Measurements from ENCODE around the gene MATN1. TPM values are rescaled to one million over a fixed set of nuclear protein-coding genes. Genes with fewer than 3 reads are reported as not detected.
A peak's percentile ranks its signal among the peaks of the same experiment; 100 is the strongest.

Gene MATN1
- total RNA-seq, 8 experiments from 2014 or later = 0.22 to 2.9 (median 1.0) TPM

GRCh38 chr1:30731806-30732276 lies 8.5 kb upstream of the MATN1 start:
- H3K4me3 ChIP-seq = no peak overlapping the region
- ATAC-seq (replicated peaks in 6 of 8) = no peak
- in situ Hi-C loops (cut with MboI; ENCODE audit: low pct_unique_long_range_greater_than_20kb in 2 of 9, low sequenced_read_pairs in 9 of 9, unreplicated experiment in 9 of 9) = no loop called here
- H3K27ac ChIP-seq = no peak overlapping the region
- WGBS, 10 experiments = 87% methylated on average over 4 of the region's 8 CpGs; no CpG with 5 or more reads in 9 of the 10 experiments
- H3K4me1 ChIP-seq (replicated peaks in 1 of 2) = peaks cover 26 to 35% of the 10 kb centered on the region in 2 donors

- Histone ChIP-seq H3K4me1 (replicated peaks in 1 of 2) (peaks cover 26 to 38% of the 10 kb centered on the region in 2 donors), H3K27ac (no peak overlapping the region), H3K4me3 (no peak overlapping the region)
- no peak for ATAC-seq (replicated peaks in 6 of 8)
- in situ Hi-C loops (cut with MboI; ENCODE audit: low pct_unique_long_range_greater_than_20kb in 2 of 9, low sequenced_read_pairs in 9 of 9, unreplicated experiment in 9 of 9) = no loop called here
- 20 to 94% (median 87%) methylated on average over 1 to 6 of the region's 10 CpGs; no CpG with 5 or more reads in 2 of the 10 experiments for WGBS, 10 experiments
Measured at GRCh38 chr1:30731109-30731805, 7.9 kb upstream of the MATN1 start.

- Histone ChIP-seq H3K27ac (no peak overlapping the region), H3K4me3 (no peak overlapping the region), H3K4me1 (replicated peaks in 1 of 2) (peaks cover 30 to 41% of the 10 kb centered on the region in 2 donors)
- WGBS, 10 experiments = 46 to 90% (median 66%) methylated on average over 1 to 10 of the region's 23 CpGs; no CpG with 5 or more reads in 2 of the 10 experiments
- in situ Hi-C loops (cut with MboI; ENCODE audit: low pct_unique_long_range_greater_than_20kb in 2 of 9, low sequenced_read_pairs in 9 of 9, unreplicated experiment in 9 of 9) = no loop called here
- no peak for ATAC-seq (replicated peaks in 6 of 8)
Measured at GRCh38 chr1:30730346-30731108, 7.1 kb upstream of the MATN1 start.

GRCh38 chr1:30729901-30730300 lies 6.5 kb upstream of the MATN1 start:
- H3K4me1 ChIP-seq (replicated peaks in 1 of 2) = peaks cover 28 to 36% of the 10 kb centered on the region in 2 donors
- H3K27ac ChIP-seq = no peak overlapping the region
- in situ Hi-C loops (cut with MboI; ENCODE audit: low pct_unique_long_range_greater_than_20kb in 2 of 9, low sequenced_read_pairs in 9 of 9, unreplicated experiment in 9 of 9) = loop anchor here in 2 of 9 experiments (10.0 kb wide), 2 partner anchors 45 to 185 kb away; no protein-coding TSS in a partner anchor

GRCh38 chr1:30728832-30729638 lies 5.7 kb upstream of the MATN1 start:
- peak in 1 of 8 experiments; percentile 41 for ATAC-seq (replicated peaks in 6 of 8)
- WGBS, 10 experiments = 33 to 82% (median 72%) methylated on average over 1 to 9 of the region's 17 CpGs; no CpG with 5 or more reads in 3 of the 10 experiments
- H3K27ac ChIP-seq = no peak overlapping the region
- no peak overlapping the region for H3K4me3 ChIP-seq
- H3K4me1 ChIP-seq (replicated peaks in 1 of 2) = peaks cover 28 to 36% of the 10 kb centered on the region in 2 donors
- in situ Hi-C loops (cut with MboI; ENCODE audit: low pct_unique_long_range_greater_than_20kb in 2 of 9, low sequenced_read_pairs in 9 of 9, unreplicated experiment in 9 of 9) = loop anchor here in 2 of 9 experiments (10.0 kb wide), 2 partner anchors 46 to 186 kb away; no protein-coding TSS in a partner anchor

More at GRCh38 chr1:30729901-30730300, 6.5 kb upstream of the MATN1 start:
- no peak overlapping the region for H3K4me3 ChIP-seq
- WGBS, 10 experiments = 59 to 100% (median 80%) methylated on average over 1 to 6 of the region's 6 CpGs; no CpG with 5 or more reads in 3 of the 10 experiments
- no peak for ATAC-seq (replicated peaks in 6 of 8)

- ATAC-seq (replicated peaks in 6 of 8) = no peak
- H3K27ac ChIP-seq = no peak overlapping the region
- in situ Hi-C loops (cut with MboI; ENCODE audit: low pct_unique_long_range_greater_than_20kb in 2 of 9, low sequenced_read_pairs in 9 of 9, unreplicated experiment in 9 of 9) = loop anchor here in 2 of 9 experiments (10.0 kb wide), 2 partner anchors 46 to 186 kb away; no protein-coding TSS in a partner anchor
- no peak overlapping the region for H3K4me3 ChIP-seq
- H3K4me1 ChIP-seq (replicated peaks in 1 of 2) = peaks cover 23 to 31% of the 10 kb centered on the region in 2 donors
- WGBS, 10 experiments = 50 to 80% (median 65%) methylated on average over 2 to 7 of the region's 8 CpGs; no CpG with 5 or more reads in 4 of the 10 experiments
Measured at GRCh38 chr1:30728340-30728739, 5.0 kb upstream of the MATN1 start.

- ATAC-seq (replicated peaks in 6 of 8) = peak; percentile 21 to 84 (median 70)
- Histone ChIP-seq H3K4me1 (replicated peaks in 1 of 2) (peaks cover 18 to 27% of the 10 kb centered on the region in 2 donors), H3K4me3 (no peak overlapping the region), H3K27ac (no peak overlapping the region)
- in situ Hi-C loops (cut with MboI; ENCODE audit: low pct_unique_long_range_greater_than_20kb in 2 of 9, low sequenced_read_pairs in 9 of 9, unreplicated experiment in 9 of 9) = loop anchor here in 2 of 9 experiments (10.0 kb wide), 2 partner anchors 47 to 187 kb away; no protein-coding TSS in a partner anchor
- WGBS, 10 experiments = 80 to 83% methylated on average over 1 to 2 of the region's 2 CpGs; no CpG with 5 or more reads in 8 of the 10 experiments
Measured at GRCh38 chr1:30727824-30728223, 4.4 kb upstream of the MATN1 start.

GRCh38 chr1:30726773-30727684 lies 3.6 kb upstream of the MATN1 start:
- WGBS, 10 experiments = 67 to 93% (median 72%) methylated on average over 3 to 13 of the region's 15 CpGs
- in situ Hi-C loops (cut with MboI; ENCODE audit: low pct_unique_long_range_greater_than_20kb in 2 of 9, low sequenced_read_pairs in 9 of 9, unreplicated experiment in 9 of 9) = loop anchor here in 2 of 9 experiments (10.0 kb wide), 2 partner anchors 48 to 188 kb away; no protein-coding TSS in a partner anchor
- Histone ChIP-seq H3K4me3 (no peak overlapping the region), H3K27ac (no peak overlapping the region), H3K4me1 (replicated peaks in 1 of 2) (peaks cover 12 to 21% of the 10 kb centered on the region in 2 donors)
- peak in 3 of 8 experiments; percentile 2 to 3 (median 2) for ATAC-seq (replicated peaks in 6 of 8)

GRCh38 chr1:30726236-30726635 lies 2.9 kb upstream of the MATN1 start:
- peaks cover 12 to 21% of the 10 kb centered on the region in 2 donors for H3K4me1 ChIP-seq (replicated peaks in 1 of 2)
- 32 to 73% (median 56%) methylated on average over 2 to 7 of the region's 7 CpGs; no CpG with 5 or more reads in 1 of the 10 experiments for WGBS, 10 experiments
- ATAC-seq (replicated peaks in 6 of 8) = peak in 3 of 8 experiments; percentile 17 to 47 (median 28)
- H3K27ac ChIP-seq = no peak overlapping the region
- no peak overlapping the region for H3K4me3 ChIP-seq
- in situ Hi-C loops (cut with MboI; ENCODE audit: low pct_unique_long_range_greater_than_20kb in 2 of 9, low sequenced_read_pairs in 9 of 9, unreplicated experiment in 9 of 9) = loop anchor here in 2 of 9 experiments (10.0 kb wide), 2 partner anchors 49 to 189 kb away; no protein-coding TSS in a partner anchor

GRCh38 chr1:30725450-30726095 lies 2.2 kb upstream of the MATN1 start:
- peak overlapping the region in 1 of 2 donors; percentile 3 for H3K27ac ChIP-seq

More at GRCh38 chr1:30725450-30726095, 2.2 kb upstream of the MATN1 start:
- in situ Hi-C loops (cut with MboI; ENCODE audit: low pct_unique_long_range_greater_than_20kb in 2 of 9, low sequenced_read_pairs in 9 of 9, unreplicated experiment in 9 of 9) = loop anchor here in 2 of 9 experiments (10.0 kb wide), 2 partner anchors 49 to 189 kb away; no protein-coding TSS in a partner anchor
- Histone ChIP-seq H3K4me3 (no peak overlapping the region), H3K4me1 (replicated peaks in 1 of 2) (peaks cover 12 to 21% of the 10 kb centered on the region in 2 donors)
- peak in 1 of 8 experiments; percentile 1 for ATAC-seq (replicated peaks in 6 of 8)
- WGBS, 10 experiments = 0 to 89% (median 68%) methylated on average over 1 to 11 of the region's 17 CpGs; no CpG with 5 or more reads in 3 of the 10 experiments
